A673 (cell line): ENCODE data around the gene SCPEP1. TPM values are rescaled to one million over a fixed set of nuclear protein-coding genes. Genes with fewer than 3 reads are reported as not detected.

ENCODE experiments used
- BruUV-seq: library from RNA; stranded (reverse); fragments of 400-500 nt; replicated peaks from 2 replicates; lab custom pipeline; 2021; lab: Mats Ljungman, UMichigan
- CTCF ChIA-PET: fragments of 300-600 bp; sonication (Branson Sonifier 250); formaldehyde crosslinking; loops from one replicate; lab custom pipeline; 2022; ENCODE audit warnings: antibody characterized with exemption; lab: Charles Lee
- POLR2A ChIA-PET: fragments of 300-600 bp; sonication (Branson Sonifier 250); formaldehyde crosslinking; loops from one replicate; lab custom pipeline; 2022; ENCODE audit warnings: antibody characterized with exemption; ENCODE audit not compliant: low non-redundant PET; lab: Charles Lee
- DNase-seq: peaks from one replicate; pipeline ENCODE4 v3.0.0-alpha.2; 2015; ENCODE audit warnings: low spot score
- H3K27ac ChIP-seq: fragments of 200-600 bp; sonication (generic); 2 replicates; pipeline ENCODE4 v1.5.1; 2016; ENCODE audit warnings: mixed run types, low read depth, mild to moderate bottlenecking, mixed read lengths, antibody characterized with exemption, low read length; ENCODE audit not compliant: poor library complexity, severe bottlenecking
- H3K27me3 ChIP-seq: fragments of 200-600 bp; sonication (generic); replicated peaks from 2 replicates; pipeline ENCODE4 v1.6.1; 2017; ENCODE audit warnings: mixed run types, low read depth, mild to moderate bottlenecking, mixed read lengths, antibody characterized with exemption, low read length; ENCODE audit not compliant: insufficient read depth, poor library complexity
- H3K36me3 ChIP-seq: fragments of 200-600 bp; sonication (generic); 2 replicates; pipeline ENCODE4 v1.6.1; 2016; ENCODE audit warnings: mixed run types, mild to moderate bottlenecking, mixed read lengths, antibody characterized with exemption, low read length; ENCODE audit not compliant: insufficient read depth, poor library complexity, severe bottlenecking
- H3K4me1 ChIP-seq: fragments of 200-600 bp; sonication (generic); 2 replicates; pipeline ENCODE4 v1.6.1; 2017; ENCODE audit warnings: mixed run types, mild to moderate bottlenecking, mixed read lengths, antibody characterized with exemption, low read length; ENCODE audit not compliant: insufficient read depth, poor library complexity, severe bottlenecking
- H3K4me3 ChIP-seq: fragments of 200-600 bp; sonication (generic); 2 replicates; pipeline ENCODE4 v1.5.1; 2016; ENCODE audit warnings: low read depth, mixed run types, mild to moderate bottlenecking, mixed read lengths, low read length; ENCODE audit not compliant: poor library complexity, severe bottlenecking
- H3K9me3 ChIP-seq: fragments of 200-600 bp; sonication (generic); 2 replicates; pipeline ENCODE4 v1.6.1; 2016; ENCODE audit warnings: mixed run types, low read depth, mild to moderate bottlenecking, mixed read lengths, antibody characterized with exemption, low read length; ENCODE audit not compliant: poor library complexity, severe bottlenecking
- EZH2 ChIP-seq: fragments of 200-600 bp; sonication (generic); IDR thresholded peaks from 2 replicates; pipeline ENCODE4 v1.6.1; 2017; ENCODE audit warnings: borderline replicate concordance, low read depth, mild to moderate bottlenecking, mixed read lengths, antibody characterized with exemption, low read length; ENCODE audit not compliant: poor library complexity, severe bottlenecking
- intact Hi-C: fragments of 100-400 bp; cut with micrococcal nuclease; formaldehyde crosslinking; loops from one replicate; pipeline ENCODE4 v1.10.0; 2022; ENCODE audit not compliant: unreplicated experiment
- total RNA-seq: library from RNA; stranded (reverse); gene quantifications from 2 replicates; pipeline ENCODE4 v1.2.3, GENCODE V29; 2021
- TF ChIP-seq, protein P1 (sequence below): fragments of 300-800, 200-600 bp; sonication (generic); conservative IDR thresholded peaks from 2 replicates; pipeline ENCODE4 v1.5.1; 2017; ENCODE audit warnings: low read depth, mild to moderate bottlenecking, antibody characterized with exemption, low read length, moderate library complexity, mixed read lengths

Gene SCPEP1
- total RNA-seq, 1 experiment from 2014 or later: 31.8 TPM

- Histone ChIP-seq H3K4me3 (no peak overlapping the region), H3K27me3 (no peaks in the 10 kb centered on the region), H3K9me3 (no peaks in the 10 kb centered on the region), H3K27ac (no peak overlapping the region), H3K4me1 (no peaks in the 10 kb centered on the region), H3K36me3 (no peaks in the 10 kb centered on the region)
- BruUV-seq: no TSS peak
- TF ChIP-seq EZH2: no peak
- TF ChIP-seq, protein P1, sequence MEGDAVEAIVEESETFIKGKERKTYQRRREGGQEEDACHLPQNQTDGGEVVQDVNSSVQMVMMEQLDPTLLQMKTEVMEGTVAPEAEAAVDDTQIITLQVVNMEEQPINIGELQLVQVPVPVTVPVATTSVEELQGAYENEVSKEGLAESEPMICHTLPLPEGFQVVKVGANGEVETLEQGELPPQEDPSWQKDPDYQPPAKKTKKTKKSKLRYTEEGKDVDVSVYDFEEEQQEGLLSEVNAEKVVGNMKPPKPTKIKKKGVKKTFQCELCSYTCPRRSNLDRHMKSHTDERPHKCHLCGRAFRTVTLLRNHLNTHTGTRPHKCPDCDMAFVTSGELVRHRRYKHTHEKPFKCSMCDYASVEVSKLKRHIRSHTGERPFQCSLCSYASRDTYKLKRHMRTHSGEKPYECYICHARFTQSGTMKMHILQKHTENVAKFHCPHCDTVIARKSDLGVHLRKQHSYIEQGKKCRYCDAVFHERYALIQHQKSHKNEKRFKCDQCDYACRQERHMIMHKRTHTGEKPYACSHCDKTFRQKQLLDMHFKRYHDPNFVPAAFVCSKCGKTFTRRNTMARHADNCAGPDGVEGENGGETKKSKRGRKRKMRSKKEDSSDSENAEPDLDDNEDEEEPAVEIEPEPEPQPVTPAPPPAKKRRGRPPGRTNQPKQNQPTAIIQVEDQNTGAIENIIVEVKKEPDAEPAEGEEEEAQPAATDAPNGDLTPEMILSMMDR: peak; percentile 77
- POLR2A ChIA-PET: interaction anchor here (0.6 kb wide), 1 partner anchor 1481 kb away, joined by 4 read pairs; no protein-coding TSS in a partner anchor
- intact Hi-C loops: no loop called here
- peak; percentile 65 for DNase-seq
- CTCF ChIA-PET: interaction anchor here (0.6 kb wide), 3 partner anchors 60 to 1661 kb away, joined by 3 to 4 read pairs (median 3); no protein-coding TSS in a partner anchor
These were observed 32.0 kb downstream of the SCPEP1 start for GRCh38 chr17:57009737-57010445.

DNA sequence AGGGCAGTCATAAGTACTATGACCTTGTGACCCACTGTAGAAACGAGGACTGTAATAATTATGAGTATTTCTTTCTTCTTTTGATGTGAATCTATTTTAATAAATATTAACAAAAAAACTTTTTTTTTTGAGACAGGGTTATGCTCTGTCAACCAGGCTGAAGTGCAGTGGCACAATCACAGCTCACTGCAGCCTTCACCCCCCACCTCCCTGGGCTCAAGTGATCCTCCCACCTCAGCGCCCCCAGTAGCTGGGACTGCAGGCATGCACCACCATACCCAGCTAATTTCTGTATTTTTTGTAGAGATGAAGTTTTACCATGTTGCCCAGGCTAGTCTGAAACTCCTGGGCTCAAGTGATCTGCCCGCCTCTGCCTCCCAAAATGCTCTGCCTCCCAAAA is 32.6 kb downstream of the SCPEP1 start:
- Histone ChIP-seq H3K27me3 (no peaks in the 10 kb centered on the region), H3K27ac (no peak overlapping the region), H3K4me1 (no peaks in the 10 kb centered on the region), H3K4me3 (no peak overlapping the region), H3K9me3 (no peaks in the 10 kb centered on the region), H3K36me3 (no peaks in the 10 kb centered on the region)
- TF ChIP-seq EZH2: no peak
- TF ChIP-seq, protein P1: no peak
- BruUV-seq: no TSS peak
- ChIA-PET CTCF (interaction anchor here (0.6 kb wide), 2 partner anchors 191 to 1660 kb away, joined by 3 to 4 read pairs; no protein-coding TSS in a partner anchor), POLR2A (interaction anchor here (0.6 kb wide), 1 partner anchor 1482 kb away, joined by 4 read pairs; no protein-coding TSS in a partner anchor)
- no peak for DNase-seq
- intact Hi-C loops: no loop called here

DNA sequence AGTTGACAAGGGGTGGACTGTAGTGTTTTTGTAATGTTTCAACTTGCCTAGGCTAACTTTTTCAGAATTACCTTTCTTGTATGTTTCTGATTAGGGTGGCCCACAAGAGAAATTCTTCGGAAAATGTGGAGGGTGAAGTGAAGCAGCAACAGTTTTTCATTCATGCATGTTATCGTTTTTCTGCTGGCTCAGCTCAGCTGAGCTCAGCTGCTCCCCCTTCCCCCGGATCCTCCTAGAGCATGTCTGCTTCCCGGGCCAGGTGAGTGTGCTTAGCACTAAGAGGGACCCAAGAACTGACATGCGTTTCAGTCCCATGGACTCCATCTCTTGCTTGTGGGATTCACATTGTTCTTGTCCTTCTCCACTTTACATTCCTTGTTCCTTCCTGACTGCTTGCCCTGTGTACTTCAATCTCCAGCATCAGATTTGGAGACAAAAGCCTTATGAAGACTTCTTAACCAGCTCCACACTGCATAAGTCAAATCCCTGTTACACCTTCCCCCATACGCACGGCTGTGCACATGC is 33.6 kb downstream of the SCPEP1 start:
- intact Hi-C loops: no loop called here
- Histone ChIP-seq H3K4me1 (no peaks in the 10 kb centered on the region), H3K4me3 (no peak overlapping the region), H3K27ac (no peak overlapping the region), H3K9me3 (no peaks in the 10 kb centered on the region), H3K27me3 (no peaks in the 10 kb centered on the region), H3K36me3 (no peaks in the 10 kb centered on the region)
- POLR2A ChIA-PET: no interaction called here
- DNase-seq: no peak
- CTCF ChIA-PET: no interaction called here
- no TSS peak for BruUV-seq
- TF ChIP-seq, protein P1: no peak
- TF ChIP-seq EZH2: no peak
